Esophagus squamous epithelium (tissue), 5 donors: Measurements from ENCODE around the gene NID2. TPM values are rescaled to one million over a fixed set of nuclear protein-coding genes. Genes with fewer than 3 reads are reported as not detected.

ENCODE experiments used
- DNase-seq: peaks from one replicate; lab custom pipeline; 2025; lab: John Stamatoyannopoulos, UW
- H3K27ac ChIP-seq, 4 donors: fragments of 200-600 bp; sonication (generic); one replicate each; pipeline ENCODE4 v1.5.1; 2016 to 2019; ENCODE audit warnings: mild to moderate bottlenecking in 1 of 4
- H3K27me3 ChIP-seq, 4 donors: fragments of 200-600 bp; sonication (generic); 1 replicate in 3 of 4; 2 replicates in 1 of 4; pipeline versions ENCODE4 v1.5.1 to v1.6.0; 2017 to 2021; ENCODE audit warnings: antibody characterized with exemption in 1 of 4
- H3K36me3 ChIP-seq, 3 donors: fragments of 200-600 bp; sonication (generic); one replicate each; pipeline ENCODE4 v1.5.1; 2016 to 2019
- H3K4me1 ChIP-seq, 3 donors: fragments of 200-600 bp; sonication (generic); one replicate each; pipeline ENCODE4 v1.5.1; 2017 to 2019
- H3K4me3 ChIP-seq, 4 donors: fragments of 200-600 bp; sonication (generic); 1 replicate in 3 of 4; 2 replicates in 1 of 4; pipeline ENCODE4 v1.5.1; 2016 to 2019; ENCODE audit warnings: mild to moderate bottlenecking in 2 of 4, moderate library complexity in 1 of 4
- H3K9me3 ChIP-seq, 3 donors: fragments of 200-600 bp; sonication (generic); one replicate each; pipeline ENCODE4 v1.5.1; 2016 to 2019
- CTCF ChIP-seq, 6 experiments: fragments of 450-650 bp in 4 of 6; fragments of 200-600 bp in 2 of 6; sonication (generic) in 2 of 6; IDR thresholded peaks; one replicate each; pipeline ENCODE4 v1.5.1; 2016 to 2019; ENCODE audit warnings: antibody characterized with exemption in 6 of 6, mild to moderate bottlenecking in 4 of 6, moderate library complexity in 4 of 6
- POLR2A ChIP-seq, 4 donors: fragments of 450-650 bp; IDR thresholded peaks; one replicate each; pipeline ENCODE4 v1.6.1; 2017; ENCODE audit warnings: antibody characterized with exemption in 4 of 4, mild to moderate bottlenecking in 4 of 4, moderate library complexity in 3 of 4
- WGBS, 2 donors: methylation state at CpG; one replicate each; pipeline ENCODE4 v1.1.5; 2018; 5-methylcytosine and 5-hydroxymethylcytosine counted together
- intact Hi-C: fragments of 100-400 bp; cut with DNase I; formaldehyde crosslinking; loops from one replicate; pipeline ENCODE4 v1.15.0; 2022
- total RNA-seq, 4 donors: library from RNA; depleted of rRNA; stranded (reverse); fragments of >200 nt; gene quantifications; one replicate each; pipeline ENCODE4 v1.1.0, GENCODE V29; 2016
- donor health status: DM: yes; HTN: yes; CAD: no.

The NID2 gene
- total RNA-seq, 4 donors from 2014 or later: 0.91 to 12.2 (median 3.2) TPM

DNA sequence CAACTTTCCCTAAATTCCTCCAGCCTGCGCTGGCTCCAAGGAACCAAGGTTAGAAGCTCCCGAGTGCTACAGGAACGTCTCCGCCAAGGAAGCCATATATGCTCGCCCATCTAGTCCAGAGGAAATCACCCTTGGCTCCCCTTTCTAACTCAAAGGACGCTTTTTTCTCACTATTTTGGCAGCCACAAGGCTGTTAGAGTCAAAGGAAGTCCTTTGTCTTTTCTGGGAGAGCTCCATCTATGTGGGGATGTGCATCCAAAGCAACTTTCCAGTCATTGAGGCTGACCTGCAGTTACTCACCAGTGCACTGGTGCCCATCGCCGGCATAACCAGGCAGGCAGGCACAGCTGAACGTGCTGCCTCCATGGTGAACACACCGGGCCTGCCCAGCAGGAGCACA is 42.0 kb downstream of the NID2 start:
- TF ChIP-seq CTCF (IDR thresholded peaks at IDR 0.05) (no peak), POLR2A (IDR thresholded peaks at IDR 0.05) (no peak)
- Histone ChIP-seq H3K9me3 (no peaks in the 10 kb centered on the region), H3K4me1 (peaks cover 0 to 24% (median 5%) of the 10 kb centered on the region in 3 donors), H3K36me3 (no peaks in the 10 kb centered on the region), H3K27me3 (no peaks in the 10 kb centered on the region), H3K27ac (no peak overlapping the region), H3K4me3 (no peak overlapping the region)
- WGBS, 2 donors: 78 to 81% methylated on average over 7 to 8 of the region's 10 CpGs
- intact Hi-C loops: no loop called here
- DNase-seq: no peak

DNA sequence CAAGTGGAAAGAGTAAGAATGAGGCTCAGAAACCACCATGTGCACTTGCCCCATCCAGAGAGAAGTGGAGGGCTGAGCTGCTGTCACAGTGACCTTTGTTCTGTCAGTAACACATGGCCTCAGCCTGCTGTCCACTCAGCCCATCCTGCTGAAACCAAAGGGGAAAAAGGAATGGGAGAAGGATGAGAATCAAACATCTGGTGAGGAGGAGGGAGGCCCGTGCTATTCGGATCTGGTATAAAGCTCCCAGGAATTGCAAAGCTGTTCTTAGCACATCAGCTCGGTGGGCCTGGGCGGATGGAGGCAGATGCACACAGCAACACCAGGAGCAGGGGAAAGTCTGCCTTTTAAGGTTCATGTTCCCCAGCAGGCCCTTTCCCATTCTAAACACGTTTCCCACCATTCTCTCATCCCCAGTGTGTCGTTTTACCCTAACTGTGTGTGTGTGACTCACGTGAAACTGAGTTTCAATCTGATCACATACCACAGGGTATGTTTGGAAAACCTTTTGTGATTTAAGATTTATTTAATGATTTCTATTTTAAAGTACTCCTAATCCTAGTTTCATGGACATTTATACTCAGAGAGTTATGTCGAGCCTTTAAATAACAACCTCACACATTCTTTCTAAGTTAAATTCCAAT is 42.7 kb downstream of the NID2 start:
- intact Hi-C loops: no loop called here
- Histone ChIP-seq H3K4me3 (no peak overlapping the region), H3K9me3 (no peaks in the 10 kb centered on the region), H3K27me3 (no peaks in the 10 kb centered on the region), H3K36me3 (no peaks in the 10 kb centered on the region), H3K4me1 (peaks cover 0 to 29% (median 5%) of the 10 kb centered on the region in 3 donors), H3K27ac (peak overlapping the region in 2 of 4 donors; percentile 54 to 55)
- WGBS, 2 donors: 82 to 84% methylated on average over 8 of the region's 8 CpGs
- no peak for DNase-seq
- no peak for TF ChIP-seq POLR2A (IDR thresholded peaks at IDR 0.05)
- TF ChIP-seq CTCF (IDR thresholded peaks at IDR 0.05): no peak

- intact Hi-C loops: no loop called here
- no peaks in the 10 kb centered on the region for H3K27me3 ChIP-seq
- no peak overlapping the region for H3K4me3 ChIP-seq
- TF ChIP-seq CTCF (IDR thresholded peaks at IDR 0.05): no peak
- TF ChIP-seq POLR2A (IDR thresholded peaks at IDR 0.05): no peak
- H3K4me1 ChIP-seq: peaks cover 0 to 37% (median 5%) of the 10 kb centered on the region in 3 donors
- no peak for DNase-seq
- no peaks in the 10 kb centered on the region for H3K9me3 ChIP-seq
- no peaks in the 10 kb centered on the region for H3K36me3 ChIP-seq
- peak overlapping the region in 2 of 4 donors; percentile 54 to 55 for H3K27ac ChIP-seq
Measured at GRCh38 chr14:52025310-52025709, 43.5 kb downstream of the NID2 start.

DNA sequence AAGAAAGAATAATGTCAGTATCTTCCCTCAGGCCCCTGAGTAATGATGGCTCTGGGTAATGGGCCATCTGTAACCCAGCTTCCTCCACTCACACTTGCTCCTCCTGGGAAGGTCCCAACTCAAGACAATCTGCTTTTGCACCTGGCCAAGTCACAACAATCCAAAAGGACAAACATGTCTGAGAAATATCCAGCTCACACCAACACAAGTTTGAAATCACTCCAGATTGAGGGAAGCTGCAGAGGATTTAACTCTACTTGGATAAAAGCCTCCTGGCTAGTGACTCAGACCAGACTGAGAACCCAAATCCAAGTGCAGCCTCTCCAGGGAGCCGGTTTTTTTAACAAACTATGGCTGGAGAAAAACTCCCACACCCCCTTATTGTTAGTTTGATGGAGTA is 45.3 kb downstream of the NID2 start:
- no peak overlapping the region for H3K27ac ChIP-seq
- intact Hi-C loops: no loop called here
- 0 to 43% methylated on average over 1 of the region's 1 CpG for WGBS, 2 donors

More for the DNA sequence above, 45.3 kb downstream of the NID2 start:
- no peaks in the 10 kb centered on the region for H3K36me3 ChIP-seq
- TF ChIP-seq POLR2A (IDR thresholded peaks at IDR 0.05) (no peak), CTCF (IDR thresholded peaks at IDR 0.05) (no peak)
- peaks cover 0 to 37% (median 5%) of the 10 kb centered on the region in 3 donors for H3K4me1 ChIP-seq
- no peak for DNase-seq
- H3K4me3 ChIP-seq: no peak overlapping the region
- H3K9me3 ChIP-seq: no peaks in the 10 kb centered on the region
- H3K27me3 ChIP-seq: no peaks in the 10 kb centered on the region
